ENCODE data around the gene NRSN1. TPM values are rescaled to one million over a fixed set of nuclear protein-coding genes. Genes with fewer than 3 reads are reported as not detected.
"Not testable (repeated sequence)": the region's sequence is repeated elsewhere in the genome, so short reads cannot be mapped to it uniquely, and the experiment has no call there.

Gene NRSN1
- total RNA-seq, 4 donors from 2014 or later: not detected

DNA sequence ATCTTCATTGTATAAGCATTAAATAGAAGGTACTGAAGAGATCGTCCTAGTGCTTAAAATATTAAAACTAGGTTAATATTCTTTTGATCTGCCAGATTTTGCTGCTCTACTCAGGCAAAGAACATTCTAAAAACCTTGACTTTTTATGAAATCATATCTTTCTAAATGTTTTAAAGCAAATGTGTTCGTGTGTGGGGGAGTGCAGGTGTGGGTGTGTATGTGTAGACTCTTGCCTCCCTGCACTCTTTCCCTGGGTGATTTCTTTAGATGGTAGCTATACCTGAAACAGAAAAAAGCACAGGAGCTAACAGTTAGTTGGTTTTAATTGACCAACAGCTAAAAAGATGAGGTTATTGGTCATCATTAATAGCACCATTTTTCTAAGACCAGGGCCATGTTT, 5.7 kb downstream of the NRSN1 start:
- WGBS, 2 donors: 60 to 71% methylated on average over 2 of the region's 2 CpGs
- H3K4me1 ChIP-seq: no peaks in the 10 kb centered on the region
- TF ChIP-seq POLR2A (IDR thresholded peaks at IDR 0.05): no peak
- no peaks in the 10 kb centered on the region for H3K9me3 ChIP-seq
- H3K27me3 ChIP-seq: no peaks in the 10 kb centered on the region
- DNase-seq: no peak
- intact Hi-C loops (cut with DNase I): no loop called here
- H3K36me3 ChIP-seq: no peaks in the 10 kb centered on the region
- no peak overlapping the region for H3K4me3 ChIP-seq
- H3K27ac ChIP-seq: no peak overlapping the region

DNA sequence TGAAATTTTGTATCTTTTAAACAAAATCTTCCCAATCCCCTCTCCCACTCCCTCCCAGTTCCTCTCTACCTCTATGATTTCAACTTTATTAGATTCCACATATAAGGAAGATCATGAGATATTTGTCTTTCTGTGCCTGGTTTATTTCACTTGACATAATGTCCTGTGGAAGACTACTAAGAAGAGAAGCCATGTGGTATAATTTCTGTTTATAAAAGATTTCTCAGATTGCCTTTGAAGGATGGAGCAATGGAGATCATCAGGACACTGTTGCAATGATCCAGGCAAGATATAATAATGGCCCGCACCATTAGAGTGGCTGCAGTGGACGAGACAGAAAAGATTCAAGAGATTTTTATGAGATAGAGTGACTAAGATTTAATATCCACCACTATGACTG, 13.1 kb downstream of the NRSN1 start:
- no peaks in the 10 kb centered on the region for H3K27me3 ChIP-seq
- intact Hi-C loops (cut with DNase I): no loop called here
- no peak for TF ChIP-seq POLR2A (IDR thresholded peaks at IDR 0.05)
- no peak for DNase-seq
- whole genome bisulfite sequencing, 2 donors: 75% methylated on average over 2 of the region's 2 CpGs
- H3K4me1 ChIP-seq: no peaks in the 10 kb centered on the region
- no peaks in the 10 kb centered on the region for H3K9me3 ChIP-seq
- H3K36me3 ChIP-seq: no peaks in the 10 kb centered on the region
- H3K27ac ChIP-seq: no peak overlapping the region
- no peak overlapping the region for H3K4me3 ChIP-seq

DNA sequence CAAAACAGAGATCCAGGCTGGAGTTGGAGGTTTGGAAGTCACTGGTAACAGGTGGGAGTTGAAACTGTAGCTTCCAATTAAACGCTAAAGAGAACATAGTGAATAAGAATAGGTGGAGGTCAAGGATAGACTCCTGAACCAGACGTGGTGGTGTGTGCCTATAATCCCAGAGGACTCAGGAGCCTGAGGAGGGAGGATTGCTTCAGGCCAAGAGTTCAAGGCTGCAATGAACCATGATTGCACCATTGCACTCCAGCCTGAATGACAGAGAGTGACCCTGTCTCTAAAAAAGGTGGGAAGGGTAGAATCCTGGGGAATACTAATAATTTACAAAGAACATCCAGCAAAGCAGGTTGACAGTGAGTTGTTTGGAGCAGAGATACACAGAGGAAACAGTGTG, 13.6 kb downstream of the NRSN1 start:
- WGBS, 2 donors: 59 to 63% methylated on average over 2 of the region's 2 CpGs
- Histone ChIP-seq H3K9me3 (no peaks in the 10 kb centered on the region), H3K4me1 (no peaks in the 10 kb centered on the region), H3K27me3 (no peaks in the 10 kb centered on the region), H3K4me3 (no peak overlapping the region), H3K36me3 (no peaks in the 10 kb centered on the region), H3K27ac (no peak overlapping the region)
- intact Hi-C loops (cut with DNase I): no loop called here
- TF ChIP-seq, protein P1, sequence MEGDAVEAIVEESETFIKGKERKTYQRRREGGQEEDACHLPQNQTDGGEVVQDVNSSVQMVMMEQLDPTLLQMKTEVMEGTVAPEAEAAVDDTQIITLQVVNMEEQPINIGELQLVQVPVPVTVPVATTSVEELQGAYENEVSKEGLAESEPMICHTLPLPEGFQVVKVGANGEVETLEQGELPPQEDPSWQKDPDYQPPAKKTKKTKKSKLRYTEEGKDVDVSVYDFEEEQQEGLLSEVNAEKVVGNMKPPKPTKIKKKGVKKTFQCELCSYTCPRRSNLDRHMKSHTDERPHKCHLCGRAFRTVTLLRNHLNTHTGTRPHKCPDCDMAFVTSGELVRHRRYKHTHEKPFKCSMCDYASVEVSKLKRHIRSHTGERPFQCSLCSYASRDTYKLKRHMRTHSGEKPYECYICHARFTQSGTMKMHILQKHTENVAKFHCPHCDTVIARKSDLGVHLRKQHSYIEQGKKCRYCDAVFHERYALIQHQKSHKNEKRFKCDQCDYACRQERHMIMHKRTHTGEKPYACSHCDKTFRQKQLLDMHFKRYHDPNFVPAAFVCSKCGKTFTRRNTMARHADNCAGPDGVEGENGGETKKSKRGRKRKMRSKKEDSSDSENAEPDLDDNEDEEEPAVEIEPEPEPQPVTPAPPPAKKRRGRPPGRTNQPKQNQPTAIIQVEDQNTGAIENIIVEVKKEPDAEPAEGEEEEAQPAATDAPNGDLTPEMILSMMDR (IDR thresholded peaks at IDR 0.05): no peak
- no peak for TF ChIP-seq POLR2A (IDR thresholded peaks at IDR 0.05)
- DNase-seq: no peak

DNA sequence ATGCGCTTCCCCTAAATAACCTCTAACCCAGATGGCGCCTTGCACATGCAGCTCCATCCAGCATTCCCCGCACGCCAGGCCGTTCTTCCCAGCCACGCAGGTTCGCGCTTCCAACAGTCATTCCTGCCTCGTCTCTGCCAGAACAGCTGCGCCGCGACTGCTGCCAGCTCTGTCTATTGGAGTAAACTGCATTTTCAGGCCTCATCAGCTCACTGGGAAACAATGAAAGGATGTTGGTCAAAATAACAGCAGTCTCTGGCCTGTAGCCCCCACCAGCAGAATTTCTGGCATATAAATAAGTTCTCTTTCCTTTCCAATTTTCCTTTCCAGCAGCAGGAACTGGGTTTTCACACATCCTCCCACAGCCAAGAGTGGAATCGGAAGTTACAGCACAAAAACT, 14.6 kb downstream of the NRSN1 start:
- Histone ChIP-seq H3K27me3 (no peaks in the 10 kb centered on the region), H3K9me3 (no peaks in the 10 kb centered on the region), H3K4me3 (no peak overlapping the region), H3K4me1 (no peaks in the 10 kb centered on the region), H3K36me3 (no peaks in the 10 kb centered on the region), H3K27ac (no peak overlapping the region)
- 65 to 75% methylated on average over 11 to 13 of the region's 13 CpGs for WGBS, 2 donors
- no peak for TF ChIP-seq POLR2A (IDR thresholded peaks at IDR 0.05)
- TF ChIP-seq, protein P1 (IDR thresholded peaks at IDR 0.05): no peak
- intact Hi-C loops (cut with DNase I): no loop called here
- DNase-seq: no peak

DNA sequence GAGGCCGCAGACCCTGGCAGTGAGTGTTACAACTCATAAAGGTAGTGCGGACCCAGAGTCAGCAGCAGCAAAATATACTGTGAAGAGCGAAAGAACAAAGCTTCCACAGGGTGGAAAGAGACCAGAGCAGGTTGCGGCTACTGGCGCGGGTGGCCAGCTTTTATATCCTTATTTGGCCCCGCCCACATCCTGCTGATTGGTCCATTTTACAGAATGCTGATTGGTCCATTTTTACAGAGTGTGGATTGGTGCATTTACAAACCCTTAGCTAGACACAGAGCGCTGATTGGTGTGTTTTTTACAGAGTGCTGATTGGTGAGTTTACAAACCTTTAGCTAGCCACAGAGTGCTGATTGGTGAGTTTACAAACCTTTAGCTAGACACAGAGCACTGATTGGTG, 16.7 kb downstream of the NRSN1 start:
- H3K4me1 ChIP-seq; H3K4me3 ChIP-seq; H3K27me3 ChIP-seq; intact Hi-C loops (cut with DNase I); H3K9me3 ChIP-seq; DNase-seq; H3K36me3 ChIP-seq; H3K27ac ChIP-seq: not testable (repeated sequence)
- 84 to 85% methylated on average over 8 of the region's 8 CpGs for WGBS, 2 donors

DNA sequence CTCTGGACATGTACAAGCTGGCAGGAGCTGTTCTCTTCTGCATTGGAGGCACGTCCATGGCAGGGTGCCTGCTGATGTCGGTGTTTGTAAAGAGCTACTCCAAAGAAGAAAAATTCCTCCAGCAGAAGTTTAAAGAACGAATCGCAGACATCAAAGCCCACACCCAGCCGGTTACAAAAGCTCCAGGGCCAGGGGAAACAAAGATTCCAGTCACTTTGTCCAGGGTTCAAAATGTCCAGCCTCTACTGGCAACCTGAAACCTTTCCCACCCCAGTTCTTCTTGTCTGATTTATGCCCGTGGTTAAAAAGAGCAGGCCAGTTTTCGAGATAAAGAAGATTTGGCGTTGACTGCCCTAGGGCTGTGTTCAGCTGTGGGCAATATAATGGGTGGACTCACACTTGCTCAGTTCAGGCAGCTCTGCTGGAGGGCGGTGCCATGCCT, 19.7 kb downstream of the NRSN1 start:
- no peaks in the 10 kb centered on the region for H3K36me3 ChIP-seq
- no peaks in the 10 kb centered on the region for H3K27me3 ChIP-seq
- DNase-seq: no peak
- H3K27ac ChIP-seq: no peak overlapping the region
- no peak for TF ChIP-seq POLR2A (IDR thresholded peaks at IDR 0.05)
- TF ChIP-seq, protein P1 (IDR thresholded peaks at IDR 0.05): no peak
- WGBS, 2 donors: 42 to 69% methylated on average over 7 to 8 of the region's 9 CpGs
- H3K4me3 ChIP-seq: no peak overlapping the region
- H3K9me3 ChIP-seq: no peaks in the 10 kb centered on the region
- no peaks in the 10 kb centered on the region for H3K4me1 ChIP-seq
- intact Hi-C loops (cut with DNase I): no loop called here

DNA sequence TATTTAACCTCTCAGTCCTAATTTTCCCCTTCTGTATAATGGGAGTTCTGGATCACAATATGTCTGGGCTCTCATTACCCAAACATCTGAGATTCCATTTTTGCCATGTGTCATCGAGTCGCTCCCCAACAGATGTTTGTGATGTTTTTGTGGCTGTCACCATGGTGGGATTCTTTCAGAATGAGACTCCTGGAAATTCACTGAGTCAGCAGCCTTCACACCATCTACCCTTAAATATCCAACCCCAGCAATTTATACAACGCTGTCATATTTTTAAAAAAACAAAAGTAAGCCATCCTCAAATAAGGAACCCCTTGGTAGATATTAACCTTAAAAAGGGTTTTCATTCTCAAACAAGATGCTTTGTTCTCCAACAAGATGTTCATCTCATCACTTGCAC, 20.9 kb downstream of the NRSN1 start:
- TF ChIP-seq, protein P1 (IDR thresholded peaks at IDR 0.05): no peak
- TF ChIP-seq POLR2A (IDR thresholded peaks at IDR 0.05): no peak
- 78 to 82% methylated on average over 3 of the region's 3 CpGs for WGBS, 2 donors
- intact Hi-C loops (cut with DNase I): no loop called here
- Histone ChIP-seq H3K4me1 (no peaks in the 10 kb centered on the region), H3K27me3 (no peaks in the 10 kb centered on the region), H3K36me3 (no peaks in the 10 kb centered on the region), H3K27ac (no peak overlapping the region), H3K4me3 (no peak overlapping the region), H3K9me3 (no peaks in the 10 kb centered on the region)
- DNase-seq: no peak

All from esophagus squamous epithelium (tissue), 5 donors.